SU-DHL-6 (cell line): ENCODE results near the gene ZNF69.

Source experiments
- CTCF ChIP-seq: fragments of 200-600 bp; sonication (generic); IDR thresholded peaks from one replicate; pipeline ENCODE4 v1.5.1; 2017; ENCODE audit warnings: antibody characterized with exemption, mild to moderate bottlenecking, low read length, moderate library complexity; ENCODE audit not compliant: insufficient read depth, poor library complexity, severe bottlenecking
- EZH2phosphoT487 ChIP-seq: fragments of 200-600 bp; sonication (generic), shearing (Covaris generic); conservative IDR thresholded peaks from 2 replicates; pipeline ENCODE4 v1.6.1; 2018; ENCODE audit warnings: mild to moderate bottlenecking, antibody characterized with exemption, low read length, moderate library complexity, mixed read lengths

DNA sequence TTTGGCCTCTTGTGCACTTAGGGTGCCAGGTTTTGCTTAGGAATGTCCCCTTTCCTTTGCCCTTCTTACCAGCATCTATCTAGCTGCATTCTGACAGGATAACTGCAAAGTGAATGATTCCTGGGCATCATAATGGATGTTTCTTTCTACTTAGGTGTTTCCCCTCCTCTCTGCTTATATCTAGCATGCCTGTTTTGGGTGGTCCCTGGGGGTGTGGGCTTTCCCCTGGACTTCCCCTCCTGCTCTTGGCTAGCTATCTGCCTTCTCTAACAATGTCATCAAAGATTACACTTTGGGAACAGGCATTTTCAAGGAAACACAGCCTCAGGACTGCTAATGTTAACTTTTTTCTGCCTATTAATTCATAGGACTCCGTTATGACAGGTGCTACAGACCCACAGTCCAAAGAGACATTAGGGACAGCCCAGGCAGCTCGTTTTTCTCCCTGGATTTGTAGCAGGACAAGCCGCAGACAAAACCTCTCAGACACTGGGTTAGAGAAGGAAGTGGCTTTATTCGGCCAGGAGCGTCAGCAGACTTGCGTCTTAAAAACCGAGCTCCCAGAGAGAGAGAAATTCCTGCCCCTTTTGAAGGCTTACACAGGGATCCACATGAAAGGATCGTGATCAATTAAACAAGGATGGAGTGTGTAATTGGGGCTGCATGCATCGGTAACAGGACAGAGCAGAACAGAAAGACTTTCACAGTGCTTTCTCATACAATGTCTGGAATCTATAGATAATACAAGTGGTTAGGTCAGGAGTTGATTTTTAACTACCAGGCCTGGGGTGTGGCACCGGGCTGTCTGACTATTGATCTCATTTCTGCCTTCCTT is 54.6 kb downstream of the ZNF69 start:
- TF ChIP-seq CTCF: no peak
- no peak for TF ChIP-seq EZH2phosphoT487
